ENCODE data around the gene DPH7.

GRCh38 chr9:137606734-137607138 lies 28.0 kb upstream of the DPH7 start:
- TF ChIP-seq YY1 (IDR thresholded peaks at IDR 0.05) = no peak
- TF ChIP-seq NR2F2 (IDR thresholded peaks at IDR 0.05) = no peak
- no peak for TF ChIP-seq CTCF (IDR thresholded peaks at IDR 0.05; ENCODE audit: low read depth, low read length, missing input control)
- no peak for TF ChIP-seq RXRA (IDR thresholded peaks at IDR 0.05)
- TF ChIP-seq ATF3 (IDR thresholded peaks at IDR 0.05) = no peak
- no peak for TF ChIP-seq RAD21 (IDR thresholded peaks at IDR 0.05)
- TF ChIP-seq FOXA1 (IDR thresholded peaks at IDR 0.05) = no peak
- no peak for TF ChIP-seq ZBTB33 (IDR thresholded peaks at IDR 0.05)
- no peak for TF ChIP-seq EGR1 (IDR thresholded peaks at IDR 0.05; ENCODE audit: low read depth in 2 of 2)
- no peak for TF ChIP-seq GABPA (IDR thresholded peaks at IDR 0.05 in 1 of 2, conservative IDR thresholded peaks at IDR 0.05 in 1 of 2)
- TF ChIP-seq, protein P1, sequence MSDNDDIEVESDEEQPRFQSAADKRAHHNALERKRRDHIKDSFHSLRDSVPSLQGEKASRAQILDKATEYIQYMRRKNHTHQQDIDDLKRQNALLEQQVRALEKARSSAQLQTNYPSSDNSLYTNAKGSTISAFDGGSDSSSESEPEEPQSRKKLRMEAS (IDR thresholded peaks at IDR 0.05) = no peak

Measured in liver (tissue), 3 donors.